ENCODE data around the gene CDK11B. TPM values are rescaled to one million over a fixed set of nuclear protein-coding genes. Genes with fewer than 3 reads are reported as not detected.

Gene CDK11B
- total and polyA plus RNA-seq, 2 experiments from 2014 or later: 22.4 to 76.7 TPM

GRCh38 chr1:1664941-1665814 is 6.4 kb upstream of the CDK11B start:
- Mint-ChIP-seq H3K4me1 (no peaks in the 10 kb centered on the region), H3K4me3 (no peak overlapping the region), H3K9me3 (no peaks in the 10 kb centered on the region), H3K27me3 (ENCODE audit: insufficient read depth, low read depth, poor library complexity) (peaks cover 5% of the 10 kb centered on the region), H3K27ac (no peak overlapping the region), H3K36me3 (ENCODE audit: low read depth) (peaks cover 29% of the 10 kb centered on the region)
- Histone ChIP-seq H2AFZ (no peak overlapping the region), H3K4me1 (ENCODE audit: insufficient read depth) (no peaks in the 10 kb centered on the region), H4K20me1 (replicated peaks; ENCODE audit: insufficient read depth) (no peaks in the 10 kb centered on the region; the same call in 1 of the 2 replicates), H3K27ac (ENCODE audit: low read depth) (no peak overlapping the region), H3K36me3 (ENCODE audit: insufficient read depth) (no peaks in the 10 kb centered on the region; the same call in 1 of the 2 replicates), H3K79me2 (replicated peaks; ENCODE audit: insufficient read depth) (no peaks in the 10 kb centered on the region), H3K4me2 (no peak overlapping the region), H3F3A (replicated peaks; ENCODE audit: low read depth) (no peaks in the 10 kb centered on the region), H3K27me3 (ENCODE audit: insufficient read depth) (no peaks in the 10 kb centered on the region), H3K9me2 (ENCODE audit: insufficient read depth) (no peaks in the 10 kb centered on the region), H3K4me3 (no peak overlapping the region)
- DNase-seq (ENCODE audit: low spot score) (no peak), ATAC-seq (no peak)
- TF ChIP-seq JUNB (IDR thresholded peaks at IDR 0.05; ENCODE audit: unreplicated experiment) (no peak), STAT1 (IDR thresholded peaks at IDR 0.05; ENCODE audit: unreplicated experiment) (no peak), ETS1 (IDR thresholded peaks at IDR 0.05) (no peak), POLR2AphosphoS5 (IDR thresholded peaks at IDR 0.05; ENCODE audit: low read depth) (no peak), ZNF331 (CRISPR knock-in tag; IDR thresholded peaks at IDR 0.05; ENCODE audit: low read depth) (no peak), CTCF (conservative IDR thresholded peaks at IDR 0.05; ENCODE audit: low read depth in 2 of 2) (no peak), ZNF114 (CRISPR knock-in tag; IDR thresholded peaks at IDR 0.05) (no peak), ZNF462 (CRISPR knock-in tag; IDR thresholded peaks at IDR 0.05) (no peak), CREB1 (CRISPR knock-in tag; IDR thresholded peaks at IDR 0.05; ENCODE audit: low read depth) (no peak)
- TF ChIP-seq, protein P1, sequence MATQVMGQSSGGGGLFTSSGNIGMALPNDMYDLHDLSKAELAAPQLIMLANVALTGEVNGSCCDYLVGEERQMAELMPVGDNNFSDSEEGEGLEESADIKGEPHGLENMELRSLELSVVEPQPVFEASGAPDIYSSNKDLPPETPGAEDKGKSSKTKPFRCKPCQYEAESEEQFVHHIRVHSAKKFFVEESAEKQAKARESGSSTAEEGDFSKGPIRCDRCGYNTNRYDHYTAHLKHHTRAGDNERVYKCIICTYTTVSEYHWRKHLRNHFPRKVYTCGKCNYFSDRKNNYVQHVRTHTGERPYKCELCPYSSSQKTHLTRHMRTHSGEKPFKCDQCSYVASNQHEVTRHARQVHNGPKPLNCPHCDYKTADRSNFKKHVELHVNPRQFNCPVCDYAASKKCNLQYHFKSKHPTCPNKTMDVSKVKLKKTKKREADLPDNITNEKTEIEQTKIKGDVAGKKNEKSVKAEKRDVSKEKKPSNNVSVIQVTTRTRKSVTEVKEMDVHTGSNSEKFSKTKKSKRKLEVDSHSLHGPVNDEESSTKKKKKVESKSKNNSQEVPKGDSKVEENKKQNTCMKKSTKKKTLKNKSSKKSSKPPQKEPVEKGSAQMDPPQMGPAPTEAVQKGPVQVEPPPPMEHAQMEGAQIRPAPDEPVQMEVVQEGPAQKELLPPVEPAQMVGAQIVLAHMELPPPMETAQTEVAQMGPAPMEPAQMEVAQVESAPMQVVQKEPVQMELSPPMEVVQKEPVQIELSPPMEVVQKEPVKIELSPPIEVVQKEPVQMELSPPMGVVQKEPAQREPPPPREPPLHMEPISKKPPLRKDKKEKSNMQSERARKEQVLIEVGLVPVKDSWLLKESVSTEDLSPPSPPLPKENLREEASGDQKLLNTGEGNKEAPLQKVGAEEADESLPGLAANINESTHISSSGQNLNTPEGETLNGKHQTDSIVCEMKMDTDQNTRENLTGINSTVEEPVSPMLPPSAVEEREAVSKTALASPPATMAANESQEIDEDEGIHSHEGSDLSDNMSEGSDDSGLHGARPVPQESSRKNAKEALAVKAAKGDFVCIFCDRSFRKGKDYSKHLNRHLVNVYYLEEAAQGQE (IDR thresholded peaks at IDR 0.05; ENCODE audit: unreplicated experiment): no peak
